B cell (primary cell): ENCODE data around the gene EPB41L4A.

Experiments used
- CTCF ChIP-seq: fragments of 200-600 bp; IDR thresholded peaks from one replicate; pipeline ENCODE4 v1.8.0; 2022; ENCODE audit warnings: antibody characterized with exemption, mild to moderate bottlenecking
- EZH2 ChIP-seq: IDR thresholded peaks from 2 replicates; pipeline ENCODE4 v1.6.1; 2012; ENCODE audit warnings: borderline replicate concordance, low read depth, mild to moderate bottlenecking, moderate library complexity, low read length; ENCODE audit not compliant: insufficient read depth, poor library complexity, severe bottlenecking

- TF ChIP-seq CTCF (no peak), EZH2 (no peak)
These were observed 69.7 kb downstream of the EPB41L4A start for GRCh38 chr5:112349371-112349770.
